SK-N-MC (cell line): Measurements from ENCODE around the gene LHX8.

Source experiments
- DNase-seq: peaks from one replicate; pipeline ENCODE4 v3.0.0-alpha.2; 2011; ENCODE audit warnings: low read depth, low spot score
- H3K27ac ChIP-seq: fragments of 200-600 bp; sonication (generic); 2 replicates; pipeline ENCODE4 v1.5.1; 2016; ENCODE audit warnings: mixed run types
- H3K36me3 ChIP-seq: fragments of 200-600 bp; sonication (generic); 2 replicates; pipeline ENCODE4 v1.6.1; 2017; ENCODE audit warnings: antibody characterized with exemption, low read length, mixed read lengths; ENCODE audit not compliant: insufficient read depth
- H3K4me3 ChIP-seq: fragments of 200-600 bp; sonication (generic); 2 replicates; pipeline ENCODE4 v1.5.1; 2016
- H3K9ac ChIP-seq: fragments of 200-600 bp; sonication (generic); 2 replicates; pipeline ENCODE4 v1.8.0; 2017; ENCODE audit warnings: mixed run types, mixed read lengths; ENCODE audit not compliant: insufficient read length
- H3K9me3 ChIP-seq: fragments of 200-600 bp; sonication (generic); 2 replicates; pipeline ENCODE4 v1.6.1; 2017; ENCODE audit warnings: low read depth, mild to moderate bottlenecking, antibody characterized with exemption, low read length, moderate library complexity, mixed read lengths
- EZH2 ChIP-seq: fragments of 200-600 bp; sonication (generic); IDR thresholded peaks from one replicate; pipeline ENCODE4 v1.6.1; 2017; ENCODE audit warnings: antibody characterized with exemption
- FOXP2 ChIP-seq: optimal IDR thresholded peaks from 2 replicates; pipeline ENCODE3; 2011; ENCODE audit warnings: mild to moderate bottlenecking, moderate library complexity; ENCODE audit not compliant: insufficient read depth; ENCODE audit errors: extremely low read length, control extremely low read depth
- POLR2AphosphoS5 ChIP-seq: IDR thresholded peaks from 2 replicates; pipeline ENCODE4 v1.6.1; 2012; ENCODE audit warnings: mild to moderate bottlenecking, low read depth, low read length, borderline replicate concordance

Gene LHX8

GRCh38 chr1:75131565-75132241 lies 2.5 kb upstream of the LHX8 start:
- DNase-seq: no peak
- H3K9me3 ChIP-seq: no peaks in the 10 kb centered on the region
- H3K9ac ChIP-seq: no peak overlapping the region
- no peak overlapping the region for H3K27ac ChIP-seq
- H3K4me3 ChIP-seq: no peak overlapping the region
- TF ChIP-seq FOXP2 (no peak), POLR2AphosphoS5 (no peak), EZH2 (no peak)
- H3K36me3 ChIP-seq: no peaks in the 10 kb centered on the region

GRCh38 chr1:75132242-75132811 lies 1.9 kb upstream of the LHX8 start:
- TF ChIP-seq FOXP2: no peak
- TF ChIP-seq POLR2AphosphoS5: no peak
- no peak for TF ChIP-seq EZH2
- no peak overlapping the region for H3K4me3 ChIP-seq
- no peak for DNase-seq
- no peak overlapping the region for H3K27ac ChIP-seq
- no peak overlapping the region for H3K9ac ChIP-seq
- no peaks in the 10 kb centered on the region for H3K36me3 ChIP-seq
- H3K9me3 ChIP-seq: no peaks in the 10 kb centered on the region

GRCh38 chr1:75132812-75133619 lies 1.2 kb upstream of the LHX8 start:
- H3K9ac ChIP-seq: no peak overlapping the region
- H3K4me3 ChIP-seq: no peak overlapping the region
- no peaks in the 10 kb centered on the region for H3K36me3 ChIP-seq
- DNase-seq: no peak
- no peaks in the 10 kb centered on the region for H3K9me3 ChIP-seq
- H3K27ac ChIP-seq: no peak overlapping the region
- no peak for TF ChIP-seq EZH2
- no peak for TF ChIP-seq FOXP2
- no peak for TF ChIP-seq POLR2AphosphoS5

- no peaks in the 10 kb centered on the region for H3K36me3 ChIP-seq
- no peak overlapping the region for H3K9ac ChIP-seq
- H3K27ac ChIP-seq: no peak overlapping the region
- TF ChIP-seq EZH2 (no peak), FOXP2 (no peak), POLR2AphosphoS5 (no peak)
- no peak overlapping the region for H3K4me3 ChIP-seq
- H3K9me3 ChIP-seq: no peaks in the 10 kb centered on the region
- DNase-seq: no peak
These were observed 722 bp downstream of the LHX8 start for GRCh38 chr1:75134647-75135572.

GRCh38 chr1:75135573-75136194 lies 1.5 kb downstream of the LHX8 start:
- DNase-seq: peak; percentile 10
- no peak overlapping the region for H3K27ac ChIP-seq

GRCh38 chr1:75136195-75136815 lies 2.1 kb downstream of the LHX8 start:
- Histone ChIP-seq H3K27ac (no peak overlapping the region), H3K36me3 (no peaks in the 10 kb centered on the region), H3K9ac (no peak overlapping the region), H3K9me3 (no peaks in the 10 kb centered on the region), H3K4me3 (peak overlapping the region; percentile 70)
- TF ChIP-seq FOXP2 (no peak), EZH2 (no peak), POLR2AphosphoS5 (no peak)
- no peak for DNase-seq

More at GRCh38 chr1:75135573-75136194, 1.5 kb downstream of the LHX8 start:
- Histone ChIP-seq H3K9ac (no peak overlapping the region), H3K36me3 (no peaks in the 10 kb centered on the region), H3K9me3 (no peaks in the 10 kb centered on the region), H3K4me3 (peak overlapping the region; percentile 70)
- TF ChIP-seq EZH2 (no peak), POLR2AphosphoS5 (no peak), FOXP2 (no peak)
